Measurements from ENCODE around the gene LAMB1. TPM values are rescaled to one million over a fixed set of nuclear protein-coding genes. Genes with fewer than 3 reads are reported as not detected.

The LAMB1 gene
- total RNA-seq, 4 donors from 2014 or later = 22.5 to 101 (median 32.5) TPM

DNA sequence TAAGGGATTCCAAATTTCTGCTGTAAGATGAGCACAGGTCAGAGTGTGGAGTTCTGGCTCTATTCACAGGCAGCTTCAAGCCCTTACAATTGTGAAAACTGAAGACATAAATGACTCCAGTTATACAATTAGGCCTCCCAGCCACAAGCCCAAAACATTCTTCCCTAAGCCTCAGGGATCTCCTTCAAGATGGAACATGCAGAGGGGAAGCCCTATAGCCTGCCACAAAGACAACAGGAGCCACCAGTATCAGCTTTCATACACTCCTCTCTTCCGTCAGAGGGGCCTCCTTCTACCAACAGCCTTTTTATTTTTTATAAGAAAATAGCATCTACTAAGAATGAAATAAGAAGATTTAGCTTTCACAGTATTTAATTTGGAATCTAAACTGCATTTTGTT is 65.4 kb downstream of the LAMB1 start:
- no peaks in the 10 kb centered on the region for H3K27me3 ChIP-seq
- no peak for DNase-seq
- H3K4me3 ChIP-seq = no peak overlapping the region
- intact Hi-C loops (cut with DNase I) = no loop called here
- H3K4me1 ChIP-seq = peaks cover 22 to 63% (median 37%) of the 10 kb centered on the region in 3 donors
- peak overlapping the region; percentile 33 to 76 (median 60) for H3K27ac ChIP-seq
- H3K36me3 ChIP-seq = peaks cover 0 to 49% (median 4%) of the 10 kb centered on the region in 3 donors
- TF ChIP-seq, protein P1, sequence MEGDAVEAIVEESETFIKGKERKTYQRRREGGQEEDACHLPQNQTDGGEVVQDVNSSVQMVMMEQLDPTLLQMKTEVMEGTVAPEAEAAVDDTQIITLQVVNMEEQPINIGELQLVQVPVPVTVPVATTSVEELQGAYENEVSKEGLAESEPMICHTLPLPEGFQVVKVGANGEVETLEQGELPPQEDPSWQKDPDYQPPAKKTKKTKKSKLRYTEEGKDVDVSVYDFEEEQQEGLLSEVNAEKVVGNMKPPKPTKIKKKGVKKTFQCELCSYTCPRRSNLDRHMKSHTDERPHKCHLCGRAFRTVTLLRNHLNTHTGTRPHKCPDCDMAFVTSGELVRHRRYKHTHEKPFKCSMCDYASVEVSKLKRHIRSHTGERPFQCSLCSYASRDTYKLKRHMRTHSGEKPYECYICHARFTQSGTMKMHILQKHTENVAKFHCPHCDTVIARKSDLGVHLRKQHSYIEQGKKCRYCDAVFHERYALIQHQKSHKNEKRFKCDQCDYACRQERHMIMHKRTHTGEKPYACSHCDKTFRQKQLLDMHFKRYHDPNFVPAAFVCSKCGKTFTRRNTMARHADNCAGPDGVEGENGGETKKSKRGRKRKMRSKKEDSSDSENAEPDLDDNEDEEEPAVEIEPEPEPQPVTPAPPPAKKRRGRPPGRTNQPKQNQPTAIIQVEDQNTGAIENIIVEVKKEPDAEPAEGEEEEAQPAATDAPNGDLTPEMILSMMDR (IDR thresholded peaks at IDR 0.05) = no peak
- no peak for TF ChIP-seq POLR2A (IDR thresholded peaks at IDR 0.05)
- H3K9me3 ChIP-seq = no peaks in the 10 kb centered on the region
- 37 to 54% methylated on average over 1 of the region's 1 CpG for WGBS, 2 donors

DNA sequence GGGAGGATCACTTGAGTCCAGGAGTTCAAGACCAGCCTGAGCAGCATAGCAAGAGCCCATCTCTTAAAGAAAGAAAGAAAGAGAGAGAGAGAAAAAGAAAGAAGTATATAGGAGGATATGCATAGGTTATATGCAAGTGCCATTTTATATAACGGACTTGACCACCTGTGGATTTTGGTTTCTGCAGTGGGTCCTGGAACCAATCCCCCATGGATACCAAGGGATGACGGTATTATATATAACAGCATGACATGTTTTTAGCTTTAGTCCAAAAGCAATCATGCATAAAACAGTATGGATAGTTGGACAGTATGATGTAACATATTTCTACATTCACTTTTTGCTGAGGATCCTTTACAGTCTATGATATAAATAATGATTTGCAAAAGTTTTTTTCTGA is 66.6 kb downstream of the LAMB1 start:
- peaks cover 22 to 68% (median 37%) of the 10 kb centered on the region in 3 donors for H3K4me1 ChIP-seq
- no peaks in the 10 kb centered on the region for H3K9me3 ChIP-seq
- no peak overlapping the region for H3K27ac ChIP-seq
- WGBS, 2 donors = 81 to 87% methylated on average over 2 of the region's 2 CpGs
- DNase-seq = no peak
- TF ChIP-seq POLR2A (IDR thresholded peaks at IDR 0.05) = no peak
- TF ChIP-seq, protein P1 (IDR thresholded peaks at IDR 0.05) = no peak
- H3K36me3 ChIP-seq = peaks cover 3 to 50% (median 4%) of the 10 kb centered on the region in 3 donors
- no peaks in the 10 kb centered on the region for H3K27me3 ChIP-seq
- H3K4me3 ChIP-seq = no peak overlapping the region
- intact Hi-C loops (cut with DNase I) = no loop called here

DNA sequence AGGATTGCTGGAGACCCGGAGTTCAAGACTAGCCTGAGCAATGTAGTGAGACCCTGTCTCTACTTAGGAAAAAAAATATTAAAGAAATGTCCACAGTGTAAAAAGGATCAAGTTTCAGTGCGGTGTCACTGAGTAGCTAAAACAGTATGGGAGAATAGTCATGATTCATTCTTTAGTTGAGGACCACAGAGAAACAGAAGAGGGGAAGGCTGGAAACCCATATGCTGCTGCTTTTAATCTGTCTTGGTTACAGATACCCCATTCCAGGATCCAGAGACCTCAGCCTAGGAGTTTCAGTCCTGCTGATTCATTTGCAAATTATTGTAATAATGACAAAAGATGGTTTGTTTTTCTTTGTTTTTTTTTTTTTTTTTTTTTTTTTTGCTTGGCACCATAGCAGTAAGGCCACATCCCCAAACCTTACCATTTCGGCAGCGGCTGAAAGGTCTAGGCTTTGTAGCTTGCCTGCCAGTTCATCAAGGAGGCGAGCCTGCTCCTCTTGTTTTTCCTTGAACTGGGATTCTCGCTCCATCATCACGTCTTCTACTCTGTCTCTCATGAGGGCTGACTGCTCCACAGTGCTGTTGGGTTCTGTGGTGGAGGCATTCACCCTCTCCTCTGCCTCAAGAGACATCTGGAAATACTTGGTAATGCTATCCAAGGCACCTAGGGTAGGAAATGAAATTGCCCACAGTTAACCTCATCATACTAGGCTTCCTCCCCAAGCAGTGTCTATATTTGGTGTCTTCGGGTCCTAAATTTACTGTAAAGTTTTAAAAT is 67.8 kb downstream of the LAMB1 start:
- WGBS, 2 donors = 78 to 90% methylated on average over 6 to 8 of the region's 8 CpGs
- H3K4me1 ChIP-seq = peaks cover 22 to 62% (median 32%) of the 10 kb centered on the region in 3 donors
- H3K27ac ChIP-seq = no peak overlapping the region
- H3K27me3 ChIP-seq = no peaks in the 10 kb centered on the region
- TF ChIP-seq POLR2A (IDR thresholded peaks at IDR 0.05) = no peak
- TF ChIP-seq, protein P1 (IDR thresholded peaks at IDR 0.05) = no peak
- no peak for DNase-seq
- no peaks in the 10 kb centered on the region for H3K9me3 ChIP-seq
- H3K36me3 ChIP-seq = peaks cover 3 to 56% (median 4%) of the 10 kb centered on the region in 3 donors
- intact Hi-C loops (cut with DNase I) = no loop called here
- H3K4me3 ChIP-seq = no peak overlapping the region

DNA sequence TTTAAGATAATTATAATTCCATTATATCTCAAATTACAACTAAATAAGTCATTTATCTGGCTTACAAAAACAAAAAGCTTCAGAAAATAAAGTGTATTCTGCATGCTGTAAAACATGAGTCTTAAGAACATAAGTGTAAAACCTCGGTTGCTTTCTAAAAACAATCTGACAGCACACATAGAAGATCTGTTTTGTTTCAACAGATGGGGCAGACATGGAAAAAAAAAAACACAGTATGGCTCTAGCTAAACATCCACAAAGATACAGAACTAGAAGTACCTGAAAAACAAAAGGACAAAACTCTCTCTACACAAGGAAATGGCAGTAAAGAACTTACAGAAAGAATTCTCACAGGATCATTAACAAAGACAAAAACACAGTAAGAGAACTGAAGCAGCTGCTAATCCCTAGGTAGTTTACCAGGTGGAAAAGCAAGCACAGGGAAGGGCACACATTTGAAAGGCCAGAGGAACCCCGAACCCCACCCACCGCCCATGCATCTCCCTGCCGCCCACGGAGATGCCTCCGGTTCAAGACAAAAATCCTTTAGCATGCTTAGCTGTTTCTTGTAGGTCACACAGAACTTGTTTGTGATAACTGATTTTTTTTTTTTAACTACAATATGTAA is 69.5 kb downstream of the LAMB1 start:
- no peaks in the 10 kb centered on the region for H3K27me3 ChIP-seq
- no peak for TF ChIP-seq POLR2A (IDR thresholded peaks at IDR 0.05)
- TF ChIP-seq, protein P1 (IDR thresholded peaks at IDR 0.05) = no peak
- DNase-seq = no peak
- 50 to 58% methylated on average over 6 of the region's 6 CpGs for WGBS, 2 donors
- H3K4me3 ChIP-seq = no peak overlapping the region
- peaks cover 14 to 45% (median 15%) of the 10 kb centered on the region in 3 donors for H3K4me1 ChIP-seq
- no peak overlapping the region for H3K27ac ChIP-seq
- intact Hi-C loops (cut with DNase I) = no loop called here
- peaks cover 8 to 73% (median 8%) of the 10 kb centered on the region in 3 donors for H3K36me3 ChIP-seq
- H3K9me3 ChIP-seq = no peaks in the 10 kb centered on the region

DNA sequence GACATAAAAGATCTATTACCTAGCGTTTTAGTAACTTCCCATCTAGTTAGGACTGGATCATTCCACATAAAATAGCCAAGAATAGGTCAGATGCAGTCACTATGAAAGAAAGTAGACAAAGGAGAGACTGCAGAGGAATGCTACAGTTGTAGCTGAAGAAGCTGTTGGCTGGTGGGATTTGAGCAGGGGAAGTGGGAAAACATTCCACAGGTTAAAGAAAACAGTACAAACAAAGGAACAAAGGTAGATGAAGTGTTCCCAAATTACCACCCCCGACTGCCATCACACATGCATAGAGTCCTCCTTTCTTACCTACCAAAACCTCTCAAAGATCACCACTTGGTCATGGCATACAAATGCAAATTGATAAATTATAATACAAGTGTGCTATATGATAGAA is 70.2 kb downstream of the LAMB1 start:
- WGBS, 2 donors = 64 to 66% methylated on average over 2 of the region's 2 CpGs
- Histone ChIP-seq H3K27ac (no peak overlapping the region), H3K9me3 (no peaks in the 10 kb centered on the region), H3K36me3 (peaks cover 8 to 80% (median 11%) of the 10 kb centered on the region in 3 donors), H3K27me3 (no peaks in the 10 kb centered on the region), H3K4me3 (no peak overlapping the region), H3K4me1 (peaks cover 9 to 38% (median 11%) of the 10 kb centered on the region in 3 donors)
- TF ChIP-seq POLR2A (IDR thresholded peaks at IDR 0.05) = no peak
- TF ChIP-seq, protein P1 (IDR thresholded peaks at IDR 0.05) = no peak
- no peak for DNase-seq
- intact Hi-C loops (cut with DNase I) = no loop called here

All from esophagus squamous epithelium (tissue), 5 donors.